HCT116 (cell line): Measurements from ENCODE around the gene TBC1D19. TPM values are rescaled to one million over a fixed set of nuclear protein-coding genes. Genes with fewer than 3 reads are reported as not detected.

Experiments used
- ATAC-seq: fragments of 200-7000 bp; cut with Tn5 transposase; 2 replicates; pipeline ENCODE4 v1.9.1; 2020; ENCODE audit warnings: mild to moderate bottlenecking, moderate library complexity
- Bru-seq: library from RNA; stranded (reverse); fragments of 400-500 nt; gene quantifications from one replicate; lab custom pipeline; 2021; lab: Mats Ljungman, UMichigan
- BruChase-seq, 2 experiments: library from RNA; stranded (reverse); fragments of 400-500 nt; gene quantifications; one replicate each; lab custom pipeline; 2021; lab: Mats Ljungman, UMichigan
- BruUV-seq: library from RNA; stranded (reverse); fragments of 400-500 nt; replicated peaks from 2 replicates; lab custom pipeline; 2021; lab: Mats Ljungman, UMichigan
- CTCF ChIA-PET: fragments of 300-600 bp; sonication (Branson Sonifier 250); formaldehyde crosslinking; loops from one replicate; lab custom pipeline; 2021; ENCODE audit warnings: antibody characterized with exemption; lab: Charles Lee
- POLR2A ChIA-PET: fragments of 300-600, 350-600 bp; sonication (Branson Sonifier 250); formaldehyde crosslinking; loops from one replicate; lab custom pipeline; 2021; ENCODE audit warnings: antibody characterized with exemption; lab: Charles Lee
- RAD21 ChIA-PET, 2 experiments: fragments of 300-600 bp; sonication (Branson Sonifier 250); formaldehyde crosslinking; loops; one replicate each; lab custom pipeline; 2023; ENCODE audit warnings: low total read pairs in 2 of 2; ENCODE audit not compliant: uncharacterized antibody in 2 of 2, unreplicated experiment in 2 of 2, low non-redundant PET in 1 of 2; lab: Charles Lee
- DNase-seq: peaks from one replicate; pipeline ENCODE4 v3.0.0-alpha.2; 2010; ENCODE audit warnings: low read depth, low spot score
- H2AFZ ChIP-seq: fragments of 200-600 bp; shearing (Covaris generic), sonication (generic); 2 replicates; pipeline ENCODE4 v1.6.1; 2017; ENCODE audit warnings: low read depth, mixed run types, mixed read lengths, antibody characterized with exemption, low read length; ENCODE audit not compliant: poor library complexity, severe bottlenecking
- H3K27ac ChIP-seq: 2 replicates; pipeline ENCODE4 v1.5.1; 2012; ENCODE audit warnings: low read depth, low read length
- H3K27me3 ChIP-seq: fragments of 200-600 bp; sonication (generic); 2 replicates; pipeline ENCODE4 v1.6.1; 2016; ENCODE audit warnings: mixed run types, low read length, mixed read lengths; ENCODE audit not compliant: insufficient read depth
- H3K36me3 ChIP-seq, 2 experiments: fragments of 200-500 bp in 1 of 2; fragments of 200-600 bp in 1 of 2; sonication (Bioruptor generic) in 1 of 2; sonication (generic) in 1 of 2; 2 replicates each; pipeline versions ENCODE4 v1.5.1 to v1.6.1; 2014 to 2016; ENCODE audit warnings: low read length in 2 of 2, inconsistent platforms in 1 of 2, mixed read lengths in 1 of 2, mixed run types in 1 of 2; ENCODE audit not compliant: insufficient read depth in 2 of 2, control insufficient read depth in 1 of 2
- H3K4me1 ChIP-seq, 2 experiments: fragments of 200-600 bp in 1 of 2; sonication (generic) in 1 of 2; 2 replicates each; pipeline versions ENCODE4 v1.5.1 to v1.6.1; 2012 to 2017; ENCODE audit warnings: low read length in 2 of 2, inconsistent platforms in 1 of 2, mild to moderate bottlenecking in 1 of 2, mixed read lengths in 1 of 2, mixed run types in 1 of 2, moderate library complexity in 1 of 2; ENCODE audit not compliant: insufficient read depth in 2 of 2, control insufficient read depth in 1 of 2
- H3K4me2 ChIP-seq: fragments of 200-600 bp; sonication (generic); 2 replicates; pipeline ENCODE4 v1.6.1; 2017; ENCODE audit warnings: mixed run types, low read length, mixed read lengths
- H3K4me3 ChIP-seq, 2 experiments: fragments of 200-600 bp in 1 of 2; sonication (generic) in 1 of 2; replicated peaks in 1 of 2; 2 replicates each; pipeline ENCODE4 v1.5.1; 2011 to 2016; ENCODE audit warnings: low read length in 2 of 2, control low read depth in 1 of 2, low read depth in 1 of 2, mild to moderate bottlenecking in 1 of 2, mixed read lengths in 1 of 2, mixed run types in 1 of 2
- H3K79me2 ChIP-seq: fragments of 200-600 bp; sonication (generic); 2 replicates; pipeline ENCODE4 v1.6.1; 2017; ENCODE audit warnings: mild to moderate bottlenecking, mixed run types, low read length, moderate library complexity, mixed read lengths; ENCODE audit not compliant: insufficient read depth
- H3K9ac ChIP-seq: fragments of 200-600 bp; sonication (generic); 2 replicates; pipeline ENCODE4 v1.6.1; 2016; ENCODE audit warnings: low read length, mixed read lengths
- H3K9me2 ChIP-seq: fragments of 200-600 bp; sonication (generic), shearing (Covaris generic); 2 replicates; pipeline ENCODE4 v1.6.1; 2017; ENCODE audit warnings: mixed run types, mild to moderate bottlenecking, moderate library complexity; ENCODE audit not compliant: insufficient read depth
- H3K9me3 ChIP-seq, 2 experiments: fragments of 200-500 bp in 1 of 2; fragments of 200-600 bp in 1 of 2; sonication (Bioruptor generic) in 1 of 2; sonication (generic) in 1 of 2; 2 replicates each; pipeline ENCODE4 v1.6.1; 2014 to 2017; ENCODE audit warnings: low read length in 2 of 2, mixed read lengths in 2 of 2, inconsistent platforms in 1 of 2, low read depth in 1 of 2, mild to moderate bottlenecking in 1 of 2, mixed run types in 1 of 2, moderate library complexity in 1 of 2; ENCODE audit not compliant: control insufficient read depth in 1 of 2, insufficient read depth in 1 of 2
- H4K20me1 ChIP-seq: fragments of 200-600 bp; sonication (generic), shearing (Covaris generic); 2 replicates; pipeline ENCODE4 v1.6.1; 2017; ENCODE audit warnings: mixed run types, mild to moderate bottlenecking, moderate library complexity; ENCODE audit not compliant: insufficient read depth
- EGR1 ChIP-seq: IDR thresholded peaks from 2 replicates; pipeline ENCODE4 v1.6.1; 2012; ENCODE audit warnings: low read depth
- EZH2 ChIP-seq: fragments of 200-600 bp; sonication (generic); IDR thresholded peaks from 2 replicates; pipeline ENCODE4 v1.6.1; 2017; ENCODE audit warnings: antibody characterized with exemption, mixed run types
- FOSL1 ChIP-seq: IDR thresholded peaks from 2 replicates; pipeline ENCODE4 v1.6.1; 2012; ENCODE audit warnings: low read depth
- JUND ChIP-seq: IDR thresholded peaks from 2 replicates; pipeline ENCODE4 v1.6.1; 2012
- POLR2A ChIP-seq: IDR thresholded peaks from 2 replicates; pipeline ENCODE4 v1.7.0; 2011; ENCODE audit warnings: borderline replicate concordance; ENCODE audit not compliant: insufficient read depth, insufficient read length; ENCODE audit errors: extremely low read depth
- SIN3A ChIP-seq: IDR thresholded peaks from 2 replicates; pipeline ENCODE4 v1.6.1; 2012; ENCODE audit warnings: low read depth
- YY1 ChIP-seq: IDR thresholded peaks from 2 replicates; pipeline ENCODE4 v1.6.1; 2011; ENCODE audit warnings: low read length, low read depth, moderate library complexity, mild to moderate bottlenecking; ENCODE audit not compliant: insufficient replicate concordance; ENCODE audit errors: extremely low read depth
- ZNF274 ChIP-seq: fragments of 200-500 bp; sonication (Bioruptor generic); IDR thresholded peaks from 2 replicates; pipeline ENCODE4 v1.6.1; 2014; ENCODE audit warnings: mild to moderate bottlenecking, low read depth, low read length, inconsistent platforms
- intact Hi-C: fragments of 100-400 bp; cut with micrococcal nuclease; formaldehyde crosslinking; loops from 2 replicates; pipeline ENCODE4 v1.10.0; 2022
- long read RNA-seq: library from polyadenylated mRNA; unstranded; transcript quantifications from one replicate; pipeline ENCODE4 v2.0.0, GENCODE V29; 2021; ENCODE audit not compliant: unreplicated experiment
- polyA plus RNA-seq: library from polyadenylated mRNA; unstranded; fragments of >200 nt; gene quantifications from 2 replicates; pipeline ENCODE4 v1.2.1, GENCODE V29; 2012; ENCODE audit warnings: missing spikeins
- total RNA-seq: library from RNA; stranded (reverse); gene quantifications from one replicate; pipeline ENCODE4 v1.2.1, GENCODE V29; 2021; ENCODE audit not compliant: unreplicated experiment
- TF ChIP-seq, protein P1 (sequence below), 3 experiments: fragments of 200-600 bp in 1 of 3; sonication (generic) in 1 of 3; IDR thresholded peaks in 2 of 3; conservative IDR thresholded peaks in 1 of 3; 2 replicates each; pipeline ENCODE4 v1.5.1; 2012 to 2017; ENCODE audit warnings: low read depth in 2 of 3, low read length in 2 of 3, antibody characterized with exemption in 1 of 3, borderline replicate concordance in 1 of 3, control low read depth in 1 of 3, mild to moderate bottlenecking in 1 of 3, mixed read lengths in 1 of 3, mixed run types in 1 of 3, moderate library complexity in 1 of 3; ENCODE audit not compliant: insufficient read depth in 1 of 3
- TF ChIP-seq, protein P2 (sequence below): IDR thresholded peaks from 2 replicates; pipeline ENCODE4 v1.6.1; 2011; ENCODE audit warnings: mild to moderate bottlenecking, low read length, moderate library complexity; ENCODE audit not compliant: insufficient replicate concordance; ENCODE audit errors: extremely low read depth
- TF ChIP-seq, protein P3 (sequence below): IDR thresholded peaks from 2 replicates; pipeline ENCODE4 v1.6.1; 2012; ENCODE audit warnings: low read depth
- TF ChIP-seq, protein P4 (sequence below): IDR thresholded peaks from 2 replicates; pipeline ENCODE4 v1.6.1; 2012

Gene TBC1D19, protein sequence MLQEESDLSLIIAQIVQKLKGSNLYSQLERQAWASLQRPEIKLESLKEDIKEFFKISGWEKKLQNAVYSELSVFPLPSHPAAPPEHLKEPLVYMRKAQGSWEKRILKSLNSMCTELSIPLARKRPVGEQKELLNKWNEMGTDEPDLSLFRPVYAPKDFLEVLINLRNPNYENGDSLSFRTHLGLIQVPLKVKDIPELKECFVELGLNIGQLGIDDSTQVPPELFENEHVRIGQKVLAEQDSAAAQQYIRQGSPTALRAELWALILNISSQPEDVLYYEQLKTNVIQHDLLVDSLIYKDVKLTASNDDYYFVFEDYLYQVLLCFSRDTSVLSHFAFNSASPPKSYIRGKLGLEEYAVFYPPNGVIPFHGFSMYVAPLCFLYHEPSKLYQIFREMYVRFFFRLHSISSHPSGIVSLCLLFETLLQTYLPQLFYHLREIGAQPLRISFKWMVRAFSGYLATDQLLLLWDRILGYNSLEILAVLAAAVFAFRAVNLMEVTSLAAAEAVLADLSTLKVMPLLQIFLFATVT
- total RNA-seq (25.4 TPM), Bru-seq, nascent RNA (percentile 97 among the genes with signal in this experiment), BruChase-seq, experiment 1, labeled RNA remaining after a 6-hour chase (percentile 72 among the genes with signal in this experiment), BruChase-seq, experiment 2, labeled RNA remaining after a 2-hour chase (percentile 90 among the genes with signal in this experiment)
- 2.4 and 3.1 TPM in 2 replicates for polyA plus RNA-seq
- long read RNA-seq, transcript TBC1D19-209 (9 exons, 713 nt): major isoform, 7 of 32 reads
- long read RNA-seq, partial matches to known transcripts: 2 of 32 reads
- long read RNA-seq, other reads (novel, unspliced or antisense): 20 of 32 reads

DNA sequence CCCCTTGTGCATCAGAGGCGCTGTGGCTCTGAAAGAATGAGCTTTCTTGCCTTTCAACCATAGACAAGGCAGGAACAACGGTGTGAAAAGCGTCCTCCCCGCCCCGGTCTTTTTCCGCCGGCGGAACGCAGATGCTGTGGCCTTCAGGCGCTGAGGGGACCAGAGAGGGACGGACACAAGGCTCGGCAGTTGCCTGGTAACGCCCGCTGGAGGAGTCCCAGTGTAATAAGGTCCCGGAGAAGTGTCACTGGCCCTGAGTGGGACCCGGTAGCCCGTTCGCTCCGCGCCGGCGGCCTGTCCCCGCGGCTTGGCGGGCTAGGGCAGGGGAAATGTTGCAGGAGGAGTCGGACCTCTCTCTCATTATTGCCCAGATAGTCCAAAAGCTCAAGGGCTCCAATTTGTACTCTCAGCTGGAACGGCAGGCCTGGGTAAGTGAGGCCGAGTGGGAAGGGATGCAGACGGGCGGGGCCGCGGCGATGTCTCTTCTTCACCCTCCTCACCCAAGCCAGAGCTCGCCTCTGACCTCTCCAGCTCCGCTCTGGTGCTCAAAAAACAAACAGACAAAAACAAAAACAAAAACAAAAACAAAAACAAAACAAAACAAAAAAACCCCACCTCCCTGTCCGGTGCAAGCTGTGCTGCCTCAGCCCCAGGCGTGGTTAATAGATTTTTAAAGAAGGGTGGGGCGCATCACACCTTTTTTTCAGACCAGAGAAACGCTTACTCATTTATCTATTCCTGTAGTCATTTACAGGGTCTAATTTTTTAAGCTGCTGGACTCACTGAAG, at the start of gene TBC1D19:
Gene TBC1D19 (plus strand): TSS at position 220 of the 788 bp plus-strand sequence. CDS start 110 bp downstream, at position 330.
- H3K9me3 ChIP-seq: no peaks in the 10 kb centered on the region
- peak within 1 kb of the TSS; percentile 66 for H3K9ac ChIP-seq
- no peaks in the 10 kb centered on the region for H3K9me2 ChIP-seq
- ChIA-PET POLR2A (interaction anchor here (0.7 to 3.1 kb wide), 7 partner anchors 9 to 62 kb away, joined by 3 to 39 read pairs (median 3); no protein-coding TSS in a partner anchor), CTCF (interaction anchor here (0.9 to 1.0 kb wide), 2 partner anchors 13 to 16 kb away, joined by 3 to 4 read pairs; no protein-coding TSS in a partner anchor), RAD21 (interaction anchor here in 1 of 2 experiments (1.4 kb wide), 1 partner anchor 16 kb away, joined by 3 read pairs; no protein-coding TSS in a partner anchor)
- peak within 1 kb of the TSS; percentile 71 to 77 for H3K4me3 ChIP-seq
- H2AFZ ChIP-seq: peak within 1 kb of the TSS; percentile 67
- no peaks in the 10 kb centered on the region for H3K27me3 ChIP-seq
- ATAC-seq (peak; percentile 97), DNase-seq (peak; percentile 80)
- no peaks in the 10 kb centered on the region for H3K36me3 ChIP-seq
- H4K20me1 ChIP-seq: no peaks in the 10 kb centered on the region
- peaks cover 47% of the 10 kb centered on the region for H3K79me2 ChIP-seq
- H3K27ac ChIP-seq: peak within 1 kb of the TSS; percentile 77
- intact Hi-C loops: loop anchor here (1.0 to 10.0 kb wide), 3 partner anchors 16 to 421 kb away; no protein-coding TSS in a partner anchor
- TSS peak; percentile 58 for BruUV-seq
- peak within 1 kb of the TSS; percentile 91 for H3K4me2 ChIP-seq
- peaks cover 11 to 42% of the 10 kb centered on the region in 2 experiments for H3K4me1 ChIP-seq
- TF ChIP-seq EZH2: no peak
- TF ChIP-seq, protein P1, sequence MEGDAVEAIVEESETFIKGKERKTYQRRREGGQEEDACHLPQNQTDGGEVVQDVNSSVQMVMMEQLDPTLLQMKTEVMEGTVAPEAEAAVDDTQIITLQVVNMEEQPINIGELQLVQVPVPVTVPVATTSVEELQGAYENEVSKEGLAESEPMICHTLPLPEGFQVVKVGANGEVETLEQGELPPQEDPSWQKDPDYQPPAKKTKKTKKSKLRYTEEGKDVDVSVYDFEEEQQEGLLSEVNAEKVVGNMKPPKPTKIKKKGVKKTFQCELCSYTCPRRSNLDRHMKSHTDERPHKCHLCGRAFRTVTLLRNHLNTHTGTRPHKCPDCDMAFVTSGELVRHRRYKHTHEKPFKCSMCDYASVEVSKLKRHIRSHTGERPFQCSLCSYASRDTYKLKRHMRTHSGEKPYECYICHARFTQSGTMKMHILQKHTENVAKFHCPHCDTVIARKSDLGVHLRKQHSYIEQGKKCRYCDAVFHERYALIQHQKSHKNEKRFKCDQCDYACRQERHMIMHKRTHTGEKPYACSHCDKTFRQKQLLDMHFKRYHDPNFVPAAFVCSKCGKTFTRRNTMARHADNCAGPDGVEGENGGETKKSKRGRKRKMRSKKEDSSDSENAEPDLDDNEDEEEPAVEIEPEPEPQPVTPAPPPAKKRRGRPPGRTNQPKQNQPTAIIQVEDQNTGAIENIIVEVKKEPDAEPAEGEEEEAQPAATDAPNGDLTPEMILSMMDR (IDR thresholded peaks at IDR 0.05 in 2 of 3, conservative IDR thresholded peaks at IDR 0.05 in 1 of 3; ENCODE audit: borderline replicate concordance in 1 of 3, insufficient read depth in 1 of 3, low read depth in 2 of 3, low read length in 2 of 3): no peak
- TF ChIP-seq YY1: peak; percentile 88
- peak; percentile 55; the same call in 1 of the 2 replicates for TF ChIP-seq JUND
- peak; percentile 45 for TF ChIP-seq POLR2A
- TF ChIP-seq EGR1: no peak
- peak; percentile 90 for TF ChIP-seq SIN3A
- no peak for TF ChIP-seq ZNF274
- TF ChIP-seq, protein P2, sequence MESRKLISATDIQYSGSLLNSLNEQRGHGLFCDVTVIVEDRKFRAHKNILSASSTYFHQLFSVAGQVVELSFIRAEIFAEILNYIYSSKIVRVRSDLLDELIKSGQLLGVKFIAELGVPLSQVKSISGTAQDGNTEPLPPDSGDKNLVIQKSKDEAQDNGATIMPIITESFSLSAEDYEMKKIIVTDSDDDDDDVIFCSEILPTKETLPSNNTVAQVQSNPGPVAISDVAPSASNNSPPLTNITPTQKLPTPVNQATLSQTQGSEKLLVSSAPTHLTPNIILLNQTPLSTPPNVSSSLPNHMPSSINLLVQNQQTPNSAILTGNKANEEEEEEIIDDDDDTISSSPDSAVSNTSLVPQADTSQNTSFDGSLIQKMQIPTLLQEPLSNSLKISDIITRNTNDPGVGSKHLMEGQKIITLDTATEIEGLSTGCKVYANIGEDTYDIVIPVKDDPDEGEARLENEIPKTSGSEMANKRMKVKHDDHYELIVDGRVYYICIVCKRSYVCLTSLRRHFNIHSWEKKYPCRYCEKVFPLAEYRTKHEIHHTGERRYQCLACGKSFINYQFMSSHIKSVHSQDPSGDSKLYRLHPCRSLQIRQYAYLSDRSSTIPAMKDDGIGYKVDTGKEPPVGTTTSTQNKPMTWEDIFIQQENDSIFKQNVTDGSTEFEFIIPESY: no peak
- 0 out of 2 replicates have a peak, but pooled peaks have one; percentile 16 for TF ChIP-seq FOSL1
- TF ChIP-seq, protein P3, sequence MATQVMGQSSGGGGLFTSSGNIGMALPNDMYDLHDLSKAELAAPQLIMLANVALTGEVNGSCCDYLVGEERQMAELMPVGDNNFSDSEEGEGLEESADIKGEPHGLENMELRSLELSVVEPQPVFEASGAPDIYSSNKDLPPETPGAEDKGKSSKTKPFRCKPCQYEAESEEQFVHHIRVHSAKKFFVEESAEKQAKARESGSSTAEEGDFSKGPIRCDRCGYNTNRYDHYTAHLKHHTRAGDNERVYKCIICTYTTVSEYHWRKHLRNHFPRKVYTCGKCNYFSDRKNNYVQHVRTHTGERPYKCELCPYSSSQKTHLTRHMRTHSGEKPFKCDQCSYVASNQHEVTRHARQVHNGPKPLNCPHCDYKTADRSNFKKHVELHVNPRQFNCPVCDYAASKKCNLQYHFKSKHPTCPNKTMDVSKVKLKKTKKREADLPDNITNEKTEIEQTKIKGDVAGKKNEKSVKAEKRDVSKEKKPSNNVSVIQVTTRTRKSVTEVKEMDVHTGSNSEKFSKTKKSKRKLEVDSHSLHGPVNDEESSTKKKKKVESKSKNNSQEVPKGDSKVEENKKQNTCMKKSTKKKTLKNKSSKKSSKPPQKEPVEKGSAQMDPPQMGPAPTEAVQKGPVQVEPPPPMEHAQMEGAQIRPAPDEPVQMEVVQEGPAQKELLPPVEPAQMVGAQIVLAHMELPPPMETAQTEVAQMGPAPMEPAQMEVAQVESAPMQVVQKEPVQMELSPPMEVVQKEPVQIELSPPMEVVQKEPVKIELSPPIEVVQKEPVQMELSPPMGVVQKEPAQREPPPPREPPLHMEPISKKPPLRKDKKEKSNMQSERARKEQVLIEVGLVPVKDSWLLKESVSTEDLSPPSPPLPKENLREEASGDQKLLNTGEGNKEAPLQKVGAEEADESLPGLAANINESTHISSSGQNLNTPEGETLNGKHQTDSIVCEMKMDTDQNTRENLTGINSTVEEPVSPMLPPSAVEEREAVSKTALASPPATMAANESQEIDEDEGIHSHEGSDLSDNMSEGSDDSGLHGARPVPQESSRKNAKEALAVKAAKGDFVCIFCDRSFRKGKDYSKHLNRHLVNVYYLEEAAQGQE: no peak
- TF ChIP-seq, protein P4, sequence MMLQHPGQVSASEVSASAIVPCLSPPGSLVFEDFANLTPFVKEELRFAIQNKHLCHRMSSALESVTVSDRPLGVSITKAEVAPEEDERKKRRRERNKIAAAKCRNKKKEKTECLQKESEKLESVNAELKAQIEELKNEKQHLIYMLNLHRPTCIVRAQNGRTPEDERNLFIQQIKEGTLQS: no peak; the same call in 1 of the 2 replicates
